ENCODE measurements around the gene TNFRSF18.

Gene TNFRSF18

DNA sequence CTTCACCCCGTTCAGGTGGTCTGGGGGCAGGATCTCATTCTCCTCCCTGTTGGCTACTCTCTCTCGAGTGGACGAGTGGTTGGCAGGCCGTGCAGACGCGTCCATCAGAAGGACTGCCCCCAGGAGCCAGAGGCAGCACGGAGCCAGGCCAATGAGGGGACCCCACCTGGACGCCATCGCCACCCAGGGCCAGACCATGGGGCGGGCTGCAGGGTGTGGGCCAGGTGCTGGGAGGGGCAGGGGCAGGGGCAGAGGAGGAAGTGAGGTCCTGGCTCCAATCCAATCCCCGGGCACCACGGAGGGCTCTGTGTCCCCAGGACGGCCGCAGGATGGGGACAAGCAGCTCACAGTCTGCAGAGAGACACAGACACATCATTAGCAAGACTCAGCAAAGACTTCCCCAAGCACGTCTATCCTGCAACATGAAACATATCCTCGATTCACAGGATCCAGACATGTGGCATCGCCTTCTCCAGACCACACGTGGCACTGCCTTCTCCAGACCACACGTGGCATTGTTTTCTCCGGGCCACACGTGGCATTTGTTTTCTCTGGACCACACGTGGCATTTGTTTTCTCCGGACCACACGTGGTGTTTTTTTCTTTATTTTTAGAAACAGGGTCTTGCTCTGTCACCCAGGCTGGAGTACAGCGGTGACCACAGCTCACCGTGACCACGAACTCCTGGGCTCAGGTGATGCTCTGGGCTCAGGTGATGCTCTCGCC is 22.4 kb upstream of the TNFRSF18 start:
- no peak for DNase-seq (ENCODE audit: low read depth in 2 of 3, low spot score in 2 of 3)

GRCh38 chr1:1228187-1228586 is 21.8 kb upstream of the TNFRSF18 start:
- DNase-seq (ENCODE audit: low read depth in 2 of 3, low spot score in 2 of 3): no peak

- no peak for DNase-seq (ENCODE audit: low read depth in 2 of 3, low spot score in 2 of 3)
Observed at GRCh38 chr1:1227386-1227785, 21.0 kb upstream of the TNFRSF18 start.

GRCh38 chr1:1226566-1227362 is 20.4 kb upstream of the TNFRSF18 start:
- DNase-seq (ENCODE audit: low read depth in 2 of 3, low spot score in 2 of 3): no peak

- DNase-seq (ENCODE audit: low read depth in 2 of 3, low spot score in 2 of 3): no peak
Observed at GRCh38 chr1:1225913-1226312, 19.5 kb upstream of the TNFRSF18 start.

DNA sequence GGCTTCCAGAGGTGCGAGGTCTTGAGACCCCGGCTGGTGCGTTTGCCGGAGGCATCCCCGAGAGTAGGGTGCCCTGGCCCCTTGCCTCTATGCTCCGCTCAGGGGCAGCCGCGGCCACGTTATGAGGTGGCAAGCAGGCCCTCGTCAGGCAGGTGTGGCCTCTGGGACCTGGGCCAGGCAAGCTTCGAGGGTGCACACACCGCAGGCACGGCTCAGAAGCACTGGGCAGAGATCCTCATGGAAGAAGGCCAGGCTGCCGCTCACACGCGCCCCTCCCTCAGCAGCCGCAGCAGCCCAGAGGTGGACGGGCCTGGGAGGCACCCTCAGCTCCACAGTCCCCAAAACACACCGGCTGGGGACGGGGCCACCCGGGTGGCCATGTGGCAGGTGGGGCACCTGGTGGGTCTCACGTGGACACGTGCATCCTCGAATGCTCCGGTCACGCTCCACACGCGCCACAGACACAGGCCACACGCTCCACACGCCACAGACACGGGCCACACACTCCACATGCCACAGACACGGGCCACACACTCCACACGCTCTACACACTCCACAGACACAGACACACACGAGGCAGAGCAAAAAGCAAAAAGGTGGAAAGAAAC is 18.9 kb upstream of the TNFRSF18 start:
- DNase-seq (ENCODE audit: low read depth in 2 of 3, low spot score in 2 of 3): no peak

DNA sequence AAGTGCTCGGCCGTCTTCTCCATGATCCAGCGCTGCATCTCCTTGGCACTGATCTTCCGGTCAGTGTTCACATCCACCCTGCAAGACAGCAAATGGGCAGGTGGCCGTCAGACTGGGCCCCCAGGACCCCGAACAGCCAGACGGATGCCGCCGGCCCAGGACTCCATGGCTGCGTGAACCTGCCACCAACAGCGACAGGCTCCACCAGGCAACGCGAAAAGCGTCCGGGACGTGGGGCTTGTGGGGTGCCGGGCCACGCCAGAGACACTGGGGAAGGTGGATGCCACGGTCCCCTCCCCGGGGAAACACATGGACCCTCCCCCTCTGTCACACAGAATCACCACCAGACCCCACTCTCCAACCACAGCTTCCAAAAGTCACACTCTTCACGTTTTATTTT is 17.5 kb upstream of the TNFRSF18 start:
- DNase-seq (ENCODE audit: low read depth in 2 of 3, low spot score in 2 of 3): no peak

DNA sequence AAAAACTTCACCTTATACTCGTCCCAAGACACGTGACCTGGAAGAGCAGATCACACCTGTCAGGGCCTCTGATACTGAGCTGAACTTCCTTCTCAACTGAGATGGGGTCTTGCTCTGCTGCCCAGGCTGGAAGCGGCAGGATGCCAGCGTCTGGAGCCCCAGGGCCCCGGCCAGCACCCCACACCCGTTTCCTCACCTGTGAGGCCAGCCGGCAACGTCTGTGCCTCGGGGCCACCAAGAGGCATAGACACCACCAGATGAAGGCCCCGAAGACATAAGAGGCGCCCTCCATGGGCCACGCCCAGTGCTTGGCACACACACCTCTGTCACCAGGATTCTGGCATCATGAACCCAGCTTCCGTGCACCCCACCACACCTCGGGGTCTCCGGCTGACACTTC is 16.9 kb upstream of the TNFRSF18 start:
- DNase-seq (ENCODE audit: low read depth in 2 of 3, low spot score in 2 of 3): no peak

DNA sequence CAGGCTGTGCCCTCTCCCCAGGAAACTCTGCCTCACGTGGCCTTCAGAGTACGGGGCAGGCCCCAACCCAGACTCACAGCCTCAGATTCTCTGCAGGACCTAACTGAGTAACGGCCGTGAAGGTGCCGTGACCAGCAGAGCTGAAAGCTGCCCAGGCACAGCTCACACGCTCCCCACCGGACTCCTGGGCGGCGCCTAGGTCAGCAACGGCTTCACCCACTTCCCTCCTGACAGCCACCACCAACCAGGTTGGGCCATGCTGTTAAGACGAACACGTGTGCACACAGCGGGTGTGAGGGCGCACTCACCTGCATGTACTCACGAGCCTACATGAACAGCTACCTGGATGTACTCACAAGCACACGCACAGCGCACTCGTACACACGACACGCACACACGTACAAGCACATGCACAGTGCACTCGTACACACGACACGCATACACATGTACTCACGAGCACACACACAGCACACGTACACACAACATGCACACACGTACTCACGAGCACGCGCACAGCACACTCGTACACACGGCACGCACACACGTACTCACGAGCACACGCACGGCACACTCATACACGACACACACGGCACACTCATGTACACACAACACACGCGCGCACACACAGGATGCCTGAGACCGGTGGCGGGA is 16.3 kb upstream of the TNFRSF18 start:
- DNase-seq (ENCODE audit: low read depth in 2 of 3, low spot score in 2 of 3): no peak

DNA sequence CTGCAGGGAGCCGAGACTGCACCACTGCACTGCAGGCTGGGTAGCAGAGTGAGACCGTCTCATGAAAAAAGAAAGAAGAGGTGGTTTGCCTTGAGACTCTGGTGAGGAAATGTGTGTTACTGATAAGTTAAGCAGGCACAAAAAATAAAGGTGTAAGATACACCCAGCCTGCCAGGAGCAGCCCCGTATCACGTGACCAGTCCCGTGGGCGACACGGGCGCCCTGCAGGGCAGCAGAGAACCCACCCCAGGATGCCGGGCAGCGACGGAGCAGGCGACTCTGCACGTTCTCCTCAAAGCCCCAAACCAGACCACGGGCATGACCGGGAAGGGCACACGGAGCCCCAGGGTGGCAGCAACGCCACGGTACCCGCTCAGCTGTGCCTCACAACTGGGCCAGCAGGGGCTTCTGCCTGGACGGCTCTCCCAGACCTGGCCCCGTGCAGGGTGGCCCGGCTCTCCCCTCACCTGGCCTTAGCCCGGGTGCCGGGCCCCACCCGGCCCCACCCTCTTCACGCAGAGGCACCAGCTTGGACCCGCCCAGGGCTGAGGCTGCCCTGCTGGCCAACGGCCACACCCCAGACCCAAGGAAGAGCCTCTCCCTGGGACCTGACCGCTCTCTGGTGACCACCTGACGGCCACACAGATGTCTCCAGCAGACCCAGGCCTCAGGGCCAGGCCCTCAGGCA is 15.6 kb upstream of the TNFRSF18 start:
- no peak for DNase-seq (ENCODE audit: low read depth in 2 of 3, low spot score in 2 of 3)

- no peak for DNase-seq (ENCODE audit: low read depth in 2 of 3, low spot score in 2 of 3)
Observed at GRCh38 chr1:1220197-1220596, 13.8 kb upstream of the TNFRSF18 start.

GRCh38 chr1:1219341-1219740 is 12.9 kb upstream of the TNFRSF18 start:
- DNase-seq (ENCODE audit: low read depth in 2 of 3, low spot score in 2 of 3): no peak

- no peak for DNase-seq (ENCODE audit: low read depth in 2 of 3, low spot score in 2 of 3)
Observed at GRCh38 chr1:1218524-1219200, 12.3 kb upstream of the TNFRSF18 start.

DNA sequence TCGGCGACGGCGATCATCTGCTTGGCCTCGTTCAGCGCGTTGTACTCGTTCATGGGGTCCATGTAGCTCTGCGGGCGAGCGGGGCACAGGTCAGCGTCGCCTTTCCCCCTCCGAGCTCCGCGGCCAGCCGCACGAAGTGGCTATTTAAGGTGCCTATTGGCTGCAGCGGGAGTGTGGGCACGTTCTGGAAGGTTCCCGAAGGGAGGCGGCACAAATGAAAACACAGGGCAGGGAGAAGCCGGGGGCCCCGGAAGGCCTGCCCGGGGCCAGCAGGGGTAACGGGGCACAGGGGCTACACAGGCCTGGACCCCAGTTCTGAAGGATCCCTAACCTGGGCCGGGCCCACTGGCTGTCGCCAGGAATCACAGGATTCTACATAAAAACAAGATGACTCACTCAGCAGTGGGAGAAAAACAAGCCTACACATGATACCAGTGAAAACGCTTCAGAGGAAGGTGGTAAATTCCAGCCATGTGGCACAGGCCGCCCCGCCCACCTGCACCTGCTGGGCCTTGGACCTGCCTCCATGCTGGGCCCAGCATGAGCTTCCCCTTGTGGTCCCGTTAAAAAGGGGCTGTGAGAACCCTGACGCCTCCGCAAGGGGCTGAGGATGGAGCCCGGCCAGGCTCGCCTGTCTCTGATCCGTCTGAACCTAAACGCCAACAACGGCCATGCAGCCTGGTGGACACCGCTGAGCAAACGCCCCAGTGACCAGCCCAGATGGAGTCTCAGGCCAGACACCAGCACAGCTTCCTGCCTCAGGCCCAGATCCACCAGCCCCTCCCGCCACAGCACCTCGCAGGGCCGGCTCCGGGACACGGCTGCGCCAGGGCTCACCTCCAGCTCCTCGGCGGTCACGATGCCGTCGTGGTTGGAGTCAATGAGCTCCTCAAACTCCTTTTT is 11.5 kb upstream of the TNFRSF18 start:
- no peak for DNase-seq (ENCODE audit: low read depth in 2 of 3, low spot score in 2 of 3)

DNA sequence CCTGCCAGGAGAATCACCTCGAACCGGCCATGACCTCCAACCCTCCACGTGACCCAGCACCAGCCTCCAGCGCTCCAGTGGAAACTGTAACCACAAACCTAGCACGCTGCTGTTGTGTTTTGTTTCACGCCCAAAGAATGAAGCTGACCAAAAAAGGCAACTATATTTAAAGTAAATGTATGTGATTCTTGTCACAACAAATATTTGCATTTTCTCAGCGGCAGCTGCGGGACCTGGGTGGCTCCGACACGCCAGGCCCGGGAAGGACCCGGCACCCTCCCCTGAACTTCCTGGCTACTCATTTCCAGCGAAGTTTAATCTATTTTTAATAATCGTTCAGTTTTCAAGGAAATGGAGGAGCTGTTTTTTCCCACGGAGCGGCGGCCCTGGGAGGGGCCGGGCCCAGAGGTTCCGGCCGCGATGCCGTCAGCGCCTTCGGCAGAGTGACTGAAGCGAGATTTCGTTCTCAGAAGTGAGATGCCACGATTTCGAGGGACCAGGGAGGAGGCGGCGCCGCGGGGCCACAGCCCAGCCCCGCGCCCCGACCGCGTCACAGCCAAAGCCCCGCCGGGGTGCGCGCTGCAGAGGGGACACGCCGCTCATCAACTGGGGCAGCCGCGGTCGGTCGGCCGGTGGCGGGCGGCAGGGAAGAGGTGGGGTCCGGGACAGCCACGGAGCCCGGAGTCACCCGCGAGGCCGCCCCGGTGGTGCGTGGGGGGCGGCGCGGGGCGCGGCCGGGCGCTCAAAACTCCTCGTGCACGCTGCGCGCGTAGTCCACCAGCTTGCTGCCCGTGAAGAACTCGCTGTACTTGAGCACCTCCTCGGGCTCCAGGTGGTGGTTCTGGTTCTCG is 10.6 kb upstream of the TNFRSF18 start:
- no peak for DNase-seq (ENCODE audit: low read depth in 2 of 3, low spot score in 2 of 3)

- DNase-seq (ENCODE audit: low read depth in 2 of 3, low spot score in 2 of 3): no peak
Observed at GRCh38 chr1:1215881-1216605, 9.7 kb upstream of the TNFRSF18 start.

DNA sequence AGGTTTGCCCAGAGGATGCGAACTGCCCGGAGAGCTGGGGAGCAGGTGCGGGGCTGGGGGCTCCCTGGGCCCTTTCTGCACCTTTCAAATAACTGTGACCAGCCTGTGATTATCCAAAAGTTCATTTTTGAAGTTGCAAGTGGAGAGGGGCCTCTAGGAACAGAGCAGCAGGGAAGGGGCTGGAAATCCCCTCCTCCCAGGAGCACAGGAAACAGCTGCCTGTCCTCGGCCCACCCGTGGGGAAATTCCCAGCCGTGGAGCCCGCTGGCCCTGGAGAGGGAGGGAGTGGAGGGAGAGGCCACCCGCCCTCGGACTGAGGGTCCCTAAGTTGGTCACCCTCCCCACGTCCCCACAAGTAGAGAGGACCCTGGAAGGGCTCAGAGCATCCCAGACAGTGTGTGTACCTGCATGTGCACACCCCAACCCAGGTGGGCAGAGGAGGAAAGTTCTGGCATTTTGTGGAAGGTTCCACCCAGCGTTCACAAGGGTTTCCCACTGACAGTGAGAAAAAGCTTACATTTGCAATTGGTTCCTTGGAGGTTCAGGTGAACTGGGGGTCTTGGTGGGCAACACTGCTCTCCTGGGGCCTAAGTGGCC is 8.8 kb upstream of the TNFRSF18 start:
- no peak for DNase-seq (ENCODE audit: low read depth in 2 of 3, low spot score in 2 of 3)
